ENCODE results near the gene DDX27. TPM values are rescaled to one million over a fixed set of nuclear protein-coding genes. Genes with fewer than 3 reads are reported as not detected.

Gene DDX27
- total RNA-seq, 2 donors from 2014 or later, result 10.2 to 20.6 TPM

- DNase-seq (ENCODE audit: low spot score), result no peak
- H3K27ac ChIP-seq, result no peak overlapping the region
- H3K27me3 ChIP-seq, result no peaks in the 10 kb centered on the region
- peaks cover 2 to 27% of the 10 kb centered on the region in 2 donors for H3K9me3 ChIP-seq
- H3K36me3 ChIP-seq, result peaks cover 67% of the 10 kb centered on the region
- no peak overlapping the region for H3K4me3 ChIP-seq
- peaks cover 0 to 38% of the 10 kb centered on the region in 2 donors for H3K4me1 ChIP-seq
- no peak for TF ChIP-seq CTCF (IDR thresholded peaks at IDR 0.05)
Observed at GRCh38 chr20:49281059-49281912, 62.1 kb downstream of the DDX27 start.

GRCh38 chr20:49281913-49282467 lies 62.8 kb downstream of the DDX27 start:
- Histone ChIP-seq H3K9me3 (peaks cover 5 to 34% of the 10 kb centered on the region in 2 donors), H3K27ac (no peak overlapping the region), H3K4me1 (peaks cover 0 to 31% of the 10 kb centered on the region in 2 donors), H3K27me3 (no peaks in the 10 kb centered on the region), H3K36me3 (peaks cover 74% of the 10 kb centered on the region), H3K4me3 (no peak overlapping the region)
- no peak for DNase-seq (ENCODE audit: low spot score)
- no peak for TF ChIP-seq CTCF (IDR thresholded peaks at IDR 0.05)

GRCh38 chr20:49282584-49283171 lies 63.5 kb downstream of the DDX27 start:
- peaks cover 5 to 40% of the 10 kb centered on the region in 2 donors for H3K9me3 ChIP-seq
- H3K27me3 ChIP-seq, result no peaks in the 10 kb centered on the region
- no peak overlapping the region for H3K4me3 ChIP-seq
- DNase-seq (ENCODE audit: low spot score), result no peak
- no peak for TF ChIP-seq CTCF (IDR thresholded peaks at IDR 0.05)
- H3K27ac ChIP-seq, result no peak overlapping the region
- peaks cover 0 to 31% of the 10 kb centered on the region in 2 donors for H3K4me1 ChIP-seq
- peaks cover 81% of the 10 kb centered on the region for H3K36me3 ChIP-seq

- no peaks in the 10 kb centered on the region for H3K27me3 ChIP-seq
- no peak overlapping the region for H3K27ac ChIP-seq
- peaks cover 86% of the 10 kb centered on the region for H3K36me3 ChIP-seq
- peaks cover 5 to 41% of the 10 kb centered on the region in 2 donors for H3K9me3 ChIP-seq
- H3K4me1 ChIP-seq, result peaks cover 0 to 31% of the 10 kb centered on the region in 2 donors
- no peak for TF ChIP-seq CTCF (IDR thresholded peaks at IDR 0.05)
- H3K4me3 ChIP-seq, result no peak overlapping the region
- DNase-seq (ENCODE audit: low spot score), result no peak
Observed at GRCh38 chr20:49283176-49283702, 64.0 kb downstream of the DDX27 start.

- Histone ChIP-seq H3K27me3 (no peaks in the 10 kb centered on the region), H3K4me1 (peaks cover 0 to 28% of the 10 kb centered on the region in 2 donors), H3K4me3 (no peak overlapping the region), H3K36me3 (peaks cover 94% of the 10 kb centered on the region), H3K27ac (no peak overlapping the region), H3K9me3 (peaks cover 5 to 41% of the 10 kb centered on the region in 2 donors)
- DNase-seq (ENCODE audit: low spot score), result no peak
- no peak for TF ChIP-seq CTCF (IDR thresholded peaks at IDR 0.05)
Observed at GRCh38 chr20:49283703-49284625, 64.7 kb downstream of the DDX27 start.

Measured in right atrium auricular region (tissue), 2 donors.